Heart left ventricle (tissue), 16 donors: Measurements from ENCODE around the gene SOCS3. TPM values are rescaled to one million over a fixed set of nuclear protein-coding genes. Genes with fewer than 3 reads are reported as not detected.

Experiments
- ATAC-seq, 4 donors: fragments of 200-7000 bp; cut with Tn5 transposase; one replicate each; pipeline ENCODE4 v1.9.1; 2020 to 2022; ENCODE audit warnings: moderate library complexity in 4 of 4, mild to moderate bottlenecking in 3 of 4, moderate number of reproducible peaks in 1 of 4
- DNase-seq, 5 donors: peaks; one replicate each; pipeline ENCODE4 v3.0.0-alpha.2; 2020
- H3K27ac ChIP-seq, 12 donors: fragments of 200-600 bp; sonication (generic) in 4 of 12; one replicate each; pipeline versions ENCODE4 v1.5.0 to v1.8.0; 2016 to 2022; ENCODE audit warnings: mild to moderate bottlenecking in 2 of 12
- H3K27me3 ChIP-seq, 9 donors: fragments of 200-600 bp; sonication (generic) in 2 of 9; one replicate each; pipeline versions ENCODE4 v1.5.1 to v1.8.0; 2016 to 2022; ENCODE audit warnings: mild to moderate bottlenecking in 3 of 9
- H3K36me3 ChIP-seq, 9 donors: fragments of 200-600 bp; sonication (generic) in 2 of 9; one replicate each; pipeline versions ENCODE4 v1.5.0 to v1.8.0; 2018 to 2022; ENCODE audit warnings: mild to moderate bottlenecking in 2 of 9
- H3K4me1 ChIP-seq, 12 donors: fragments of 200-600 bp; sonication (generic) in 4 of 12; one replicate each; pipeline versions ENCODE4 v1.5.0 to v1.8.0; 2016 to 2022; ENCODE audit warnings: mild to moderate bottlenecking in 3 of 12
- H3K4me3 ChIP-seq, 12 donors: fragments of 200-600 bp; sonication (generic) in 4 of 12; one replicate each; pipeline versions ENCODE4 v1.5.0 to v1.8.0; 2017 to 2022; ENCODE audit warnings: mild to moderate bottlenecking in 9 of 12, moderate library complexity in 4 of 12
- H3K9me3 ChIP-seq, 12 donors: fragments of 200-600 bp; sonication (generic) in 4 of 12; one replicate each; pipeline versions ENCODE4 v1.5.0 to v1.8.0; 2016 to 2022; ENCODE audit warnings: mild to moderate bottlenecking in 1 of 12
- CTCF ChIP-seq, 12 donors: fragments of 200-600 bp; sonication (generic) in 4 of 12; IDR thresholded peaks; one replicate each; pipeline versions ENCODE4 v1.5.0 to v1.8.0; 2018 to 2022; ENCODE audit warnings: antibody characterized with exemption in 12 of 12, mild to moderate bottlenecking in 5 of 12
- POLR2A ChIP-seq, 2 donors: fragments of 450-650 bp; IDR thresholded peaks; one replicate each; pipeline ENCODE4 v1.6.1; 2017; ENCODE audit warnings: antibody characterized with exemption in 2 of 2, mild to moderate bottlenecking in 2 of 2, moderate library complexity in 2 of 2
- WGBS, 4 donors: extraction: QIAGEN DNeasy Blood & Tissue Kit in 2 of 4; methylation state at CpG; one replicate each; pipeline versions ENCODE4 v1.1.5 to v1.1.7; 2013 to 2018; 5-methylcytosine and 5-hydroxymethylcytosine counted together
- intact Hi-C, 10 donors: fragments of 100-400 bp; cut with DNase I; formaldehyde crosslinking; loops; one replicate each; pipeline versions ENCODE4 v1.11.1 to v1.14.2; 2022
- polyA plus RNA-seq, 2 donors: library from polyadenylated mRNA; stranded (reverse); fragments of 200-250 nt; gene quantifications; one replicate each; pipeline ENCODE4 v1.2.3, GENCODE V29; 2013
- total RNA-seq, 9 donors: library from RNA; depleted of rRNA in 2 of 9; stranded (reverse); fragments of >200 nt in 2 of 9; fragmentation: NEBNext Ultra II Directional in 3 of 9; extraction: Animal tissue kit (Norgen Biotek cat#: 25700) in 3 of 9; gene quantifications; one replicate each; pipeline versions ENCODE4 v1.1.0 to v1.2.4, GENCODE V29; 2016 to 2023
- donor health status: ischemic (EF 13 %, LVEDD 7.1; RV severe dilation, severe dysfunction).
- donor health status: healthy with polysubstance abuse.
- donor health status: DM: no; HTN: yes; CAD: no.
- donor health status: DM: no; HTN: no; CAD: no.
- donor health status: ischemic (EF 25% LVEDD 6.9; RV normal size, moderate dysfunction).
- donor health status: ischemic (EF 25% LVEDD 5.7; RV mildly dilated, moderate dysfunction).
- donor health status: healthy.
- donor health status: DM: yes; HTN: yes; CAD: no.
- donor health status: ischemic (EF 35%, LVEDD 5.7; RV mildly dilated, moderate dysfunction).
- donor health status: nonischemic (EF 11% LVEDD 7.7; RV severe dilation, severe dysfunction).
- donor health status: DM: yes; HTN: yes; CAD: no.
- donor health status: PGD.
- donor health status: ischemic (EF 29% LVEDD 5.4; RV normal size, mild dysfunction).
- donor health status: nonischemic (EF 23%, LVEDD 6.1; RV moderate dilation, normal function).

SOCS3 gene
- total and polyA plus RNA-seq, 11 donors = 4.6 to 134 (median 15.9) TPM

GRCh38 chr17:78345791-78346494, 13.9 kb downstream of the SOCS3 start:
- intact Hi-C loops = loop anchor here in 1 of 10 donors (10.0 kb wide), 1 partner anchor 51 kb away; no protein-coding TSS in a partner anchor
- peak overlapping the region in 2 of 12 donors; percentile 0 to 97 for H3K27ac ChIP-seq
- no peaks in the 10 kb centered on the region for H3K27me3 ChIP-seq
- ATAC-seq (no peak), DNase-seq (no peak)
- H3K4me1 ChIP-seq = peaks cover 19 to 69% (median 43%) of the 10 kb centered on the region in 12 donors
- 83 to 90% (median 85%) methylated on average over 9 to 10 of the region's 10 CpGs for WGBS, 4 donors
- no peaks in the 10 kb centered on the region for H3K36me3 ChIP-seq
- no peaks in the 10 kb centered on the region for H3K9me3 ChIP-seq
- no peak for TF ChIP-seq POLR2A (IDR thresholded peaks at IDR 0.05)
- no peak for TF ChIP-seq CTCF (IDR thresholded peaks at IDR 0.05)
- no peak overlapping the region for H3K4me3 ChIP-seq

GRCh38 chr17:78345172-78345571, 14.7 kb downstream of the SOCS3 start:
- WGBS, 4 donors = 64 to 82% (median 75%) methylated on average over 8 of the region's 8 CpGs
- Histone ChIP-seq H3K4me3 (no peak overlapping the region), H3K4me1 (peaks cover 19 to 67% (median 42%) of the 10 kb centered on the region in 12 donors), H3K36me3 (no peaks in the 10 kb centered on the region), H3K27ac (peak overlapping the region in 4 of 12 donors; percentile 0 to 97 (median 15)), H3K27me3 (no peaks in the 10 kb centered on the region), H3K9me3 (no peaks in the 10 kb centered on the region)
- ATAC-seq (no peak), DNase-seq (no peak)
- TF ChIP-seq CTCF (IDR thresholded peaks at IDR 0.05) (no peak), POLR2A (IDR thresholded peaks at IDR 0.05) (no peak)
- intact Hi-C loops = loop anchor here in 1 of 10 donors (10.0 kb wide), 1 partner anchor 50 kb away; no protein-coding TSS in a partner anchor

- H3K36me3 ChIP-seq = no peaks in the 10 kb centered on the region
- H3K27me3 ChIP-seq = no peaks in the 10 kb centered on the region
- no peak overlapping the region for H3K4me3 ChIP-seq
- DNase-seq (no peak), ATAC-seq (no peak)
- intact Hi-C loops = loop anchor here in 2 of 10 donors (5.0 to 10.0 kb wide), 2 partner anchors 50 to 52 kb away; no protein-coding TSS in a partner anchor
- H3K9me3 ChIP-seq = no peaks in the 10 kb centered on the region
- no peak for TF ChIP-seq CTCF (IDR thresholded peaks at IDR 0.05)
- TF ChIP-seq POLR2A (IDR thresholded peaks at IDR 0.05) = no peak
- peak overlapping the region in 1 of 12 donors; percentile 97 for H3K27ac ChIP-seq
- 74 to 83% (median 81%) methylated on average over 7 to 10 of the region's 10 CpGs for WGBS, 4 donors
- H3K4me1 ChIP-seq = peaks cover 19 to 67% (median 39%) of the 10 kb centered on the region in 12 donors
Observed at GRCh38 chr17:78344666-78345065, 15.2 kb downstream of the SOCS3 start.

- Histone ChIP-seq H3K4me1 (peaks cover 19 to 70% (median 39%) of the 10 kb centered on the region in 12 donors), H3K36me3 (no peaks in the 10 kb centered on the region), H3K27ac (peak overlapping the region; percentile 76 to 100 (median 92)), H3K9me3 (no peaks in the 10 kb centered on the region), H3K4me3 (peak overlapping the region in 1 of 12 donors; percentile 60), H3K27me3 (no peaks in the 10 kb centered on the region)
- peak in 1 of 5 donors; percentile 74 for DNase-seq
- ATAC-seq = no peak
- intact Hi-C loops = loop anchor here in 2 of 10 donors (5.0 to 10.0 kb wide), 2 partner anchors 49 to 51 kb away; no protein-coding TSS in a partner anchor
- WGBS, 4 donors = 73 to 85% (median 78%) methylated on average over 13 to 19 of the region's 19 CpGs
- TF ChIP-seq CTCF (IDR thresholded peaks at IDR 0.05) = no peak
- TF ChIP-seq POLR2A (IDR thresholded peaks at IDR 0.05) = no peak
Observed at GRCh38 chr17:78343543-78344201, 16.2 kb downstream of the SOCS3 start.
